Muscle of leg (tissue), 11 donors: ENCODE results near the gene IMPA2. TPM values are rescaled to one million over a fixed set of nuclear protein-coding genes. Genes with fewer than 3 reads are reported as not detected.
A peak's percentile ranks its signal among the peaks of the same experiment; 100 is the strongest.
"Not testable (repeated sequence)": the region's sequence is repeated elsewhere in the genome, so short reads cannot be mapped to it uniquely, and the experiment has no call there.

Source experiments
- DNase-seq: peaks from one replicate; pipeline ENCODE4 v3.0.0; 2013
- H3K27ac ChIP-seq: one replicate; pipeline ENCODE4 v1.5.1; 2013; ENCODE audit warnings: mild to moderate bottlenecking, low read length, control low read depth
- H3K27me3 ChIP-seq: one replicate; pipeline ENCODE4 v1.6.1; 2013; ENCODE audit warnings: low read length; ENCODE audit not compliant: control insufficient read depth, insufficient read depth
- H3K36me3 ChIP-seq: one replicate; pipeline ENCODE4 v1.6.1; 2013; ENCODE audit warnings: low read length; ENCODE audit not compliant: control insufficient read depth, insufficient read depth
- H3K4me1 ChIP-seq: one replicate; pipeline ENCODE4 v1.6.1; 2013; ENCODE audit warnings: low read length; ENCODE audit not compliant: control insufficient read depth, insufficient read depth
- H3K4me3 ChIP-seq: one replicate; pipeline ENCODE4 v1.5.1; 2013; ENCODE audit warnings: low read length, control low read depth
- H3K9me3 ChIP-seq: replicated peaks from 2 replicates; pipeline ENCODE4 v1.6.1; 2013; ENCODE audit warnings: low read depth, low read length; ENCODE audit not compliant: control insufficient read depth
- WGBS: methylation state at CpG from one replicate; pipeline ENCODE4 v1.1.5; 2013; ENCODE audit warnings: missing lambda C conversion rate; ENCODE audit not compliant: insufficient coverage; 5-methylcytosine and 5-hydroxymethylcytosine counted together
- polyA plus RNA-seq, 8 donors: library from polyadenylated mRNA; unstranded; fragments of 120-200 nt; gene quantifications; one replicate each; pipeline versions ENCODE4 v1.2.1 to v1.2.3, GENCODE V29; 2013; ENCODE audit warnings: inconsistent platforms in 1 of 8, low replicate concordance in 1 of 8; ENCODE audit not compliant: insufficient read length in 8 of 8, insufficient read depth in 1 of 8
- total RNA-seq: library from RNA; stranded (reverse); fragments of 120-200 nt; gene quantifications from one replicate; pipeline ENCODE4 v1.2.4, GENCODE V29; 2013

IMPA2 gene
- total and polyA plus RNA-seq, 9 donors = 18.0 to 31.5 (median 23.1) TPM

DNA sequence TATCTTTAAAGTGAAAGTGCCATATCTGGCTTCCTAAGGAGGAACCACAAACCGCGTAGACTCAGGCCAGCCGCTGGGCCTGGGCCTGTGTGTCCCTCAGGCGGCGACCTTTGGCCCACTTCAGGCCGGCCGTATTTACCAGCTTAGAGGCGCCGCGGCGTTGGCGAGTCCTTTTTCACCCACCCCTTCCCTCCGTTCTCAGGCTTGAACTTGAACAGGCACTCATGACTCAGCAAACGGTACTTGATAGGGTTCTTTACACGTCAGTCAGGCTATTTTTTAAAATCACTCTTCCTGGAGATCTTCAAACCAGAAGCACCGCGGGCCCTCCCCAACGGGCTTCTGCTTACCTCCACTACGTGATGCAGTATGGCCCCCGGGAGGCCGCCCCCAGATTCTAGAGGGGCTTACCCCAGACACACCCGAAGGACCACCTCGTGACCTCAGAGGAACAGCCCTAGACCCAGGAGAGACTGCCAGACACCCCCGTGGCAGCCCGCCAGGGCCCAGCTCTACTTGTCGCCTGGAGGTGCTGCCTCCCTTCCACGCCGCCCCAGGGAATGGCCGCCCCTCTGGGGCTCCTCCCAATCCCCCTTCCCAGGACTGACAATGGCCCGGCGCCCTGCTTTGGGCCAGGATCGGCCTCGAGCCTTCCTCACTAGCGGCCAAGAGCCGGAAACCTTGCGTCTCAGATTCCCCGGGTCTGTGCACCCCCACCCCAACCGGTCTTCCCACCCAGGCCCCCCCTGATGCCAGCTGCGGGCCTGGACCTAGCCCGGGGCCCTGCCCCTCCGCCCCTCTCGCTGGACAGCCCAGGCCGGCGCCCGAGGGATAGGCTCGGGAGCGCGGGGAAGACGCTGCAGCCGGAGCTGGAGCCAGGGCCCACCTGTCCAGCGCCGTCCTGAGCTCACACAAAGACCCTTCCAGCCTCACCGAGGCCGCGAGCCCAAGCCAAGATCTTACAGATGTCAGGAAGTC is 33.8 kb upstream of the IMPA2 start:
- peak; percentile 95 for DNase-seq
- Histone ChIP-seq H3K36me3 (no peaks in the 10 kb centered on the region), H3K27ac (peak overlapping the region; percentile 90), H3K4me1 (peaks cover 23% of the 10 kb centered on the region), H3K27me3 (no peaks in the 10 kb centered on the region), H3K9me3 (no peaks in the 10 kb centered on the region), H3K4me3 (peak overlapping the region; percentile 42)
- WGBS = 10% methylated on average over 44 of the region's 55 CpGs

GRCh38 chr18:11948852-11949523 is 32.3 kb upstream of the IMPA2 start:
- no peak for DNase-seq
- Histone ChIP-seq H3K27ac (no peak overlapping the region), H3K4me1 (peaks cover 23% of the 10 kb centered on the region), H3K4me3 (no peak overlapping the region), H3K36me3 (no peaks in the 10 kb centered on the region), H3K27me3 (no peaks in the 10 kb centered on the region), H3K9me3 (no peaks in the 10 kb centered on the region)
- WGBS = 71% methylated on average over 3 of the region's 6 CpGs

- Histone ChIP-seq H3K27ac (no peak overlapping the region), H3K9me3 (peaks cover 2% of the 10 kb centered on the region), H3K4me3 (no peak overlapping the region), H3K36me3 (no peaks in the 10 kb centered on the region), H3K27me3 (no peaks in the 10 kb centered on the region), H3K4me1 (peaks cover 34% of the 10 kb centered on the region)
- DNase-seq = no peak
- WGBS = 58% methylated on average over 3 of the region's 5 CpGs
Measured at GRCh38 chr18:11950824-11951223, 30.5 kb upstream of the IMPA2 start.

- 30% methylated on average over 5 of the region's 9 CpGs for WGBS
- H3K36me3 ChIP-seq = no peaks in the 10 kb centered on the region
- no peaks in the 10 kb centered on the region for H3K27me3 ChIP-seq
- H3K4me3 ChIP-seq = no peak overlapping the region
- DNase-seq = peak; percentile 76
- H3K27ac ChIP-seq = peak overlapping the region; percentile 0
- H3K9me3 ChIP-seq = peaks cover 2% of the 10 kb centered on the region
- peaks cover 34% of the 10 kb centered on the region for H3K4me1 ChIP-seq
Measured at GRCh38 chr18:11951390-11951851, 29.9 kb upstream of the IMPA2 start.

GRCh38 chr18:11953113-11953512 is 28.2 kb upstream of the IMPA2 start:
- H3K27me3 ChIP-seq = no peaks in the 10 kb centered on the region
- H3K9me3 ChIP-seq = peaks cover 2% of the 10 kb centered on the region
- H3K4me3 ChIP-seq = no peak overlapping the region
- H3K27ac ChIP-seq = no peak overlapping the region
- H3K4me1 ChIP-seq = peaks cover 22% of the 10 kb centered on the region
- WGBS = 83% methylated on average over 2 of the region's 5 CpGs
- no peaks in the 10 kb centered on the region for H3K36me3 ChIP-seq
- DNase-seq = no peak

GRCh38 chr18:11955239-11956029 is 25.9 kb upstream of the IMPA2 start:
- H3K27ac ChIP-seq = peak overlapping the region; percentile 69
- H3K9me3 ChIP-seq = peaks cover 2% of the 10 kb centered on the region
- peaks cover 22% of the 10 kb centered on the region for H3K4me1 ChIP-seq
- peak; percentile 95 for DNase-seq
- H3K36me3 ChIP-seq = no peaks in the 10 kb centered on the region
- H3K4me3 ChIP-seq = no peak overlapping the region
- 0% methylated on average over 3 of the region's 8 CpGs for WGBS
- H3K27me3 ChIP-seq = no peaks in the 10 kb centered on the region

DNA sequence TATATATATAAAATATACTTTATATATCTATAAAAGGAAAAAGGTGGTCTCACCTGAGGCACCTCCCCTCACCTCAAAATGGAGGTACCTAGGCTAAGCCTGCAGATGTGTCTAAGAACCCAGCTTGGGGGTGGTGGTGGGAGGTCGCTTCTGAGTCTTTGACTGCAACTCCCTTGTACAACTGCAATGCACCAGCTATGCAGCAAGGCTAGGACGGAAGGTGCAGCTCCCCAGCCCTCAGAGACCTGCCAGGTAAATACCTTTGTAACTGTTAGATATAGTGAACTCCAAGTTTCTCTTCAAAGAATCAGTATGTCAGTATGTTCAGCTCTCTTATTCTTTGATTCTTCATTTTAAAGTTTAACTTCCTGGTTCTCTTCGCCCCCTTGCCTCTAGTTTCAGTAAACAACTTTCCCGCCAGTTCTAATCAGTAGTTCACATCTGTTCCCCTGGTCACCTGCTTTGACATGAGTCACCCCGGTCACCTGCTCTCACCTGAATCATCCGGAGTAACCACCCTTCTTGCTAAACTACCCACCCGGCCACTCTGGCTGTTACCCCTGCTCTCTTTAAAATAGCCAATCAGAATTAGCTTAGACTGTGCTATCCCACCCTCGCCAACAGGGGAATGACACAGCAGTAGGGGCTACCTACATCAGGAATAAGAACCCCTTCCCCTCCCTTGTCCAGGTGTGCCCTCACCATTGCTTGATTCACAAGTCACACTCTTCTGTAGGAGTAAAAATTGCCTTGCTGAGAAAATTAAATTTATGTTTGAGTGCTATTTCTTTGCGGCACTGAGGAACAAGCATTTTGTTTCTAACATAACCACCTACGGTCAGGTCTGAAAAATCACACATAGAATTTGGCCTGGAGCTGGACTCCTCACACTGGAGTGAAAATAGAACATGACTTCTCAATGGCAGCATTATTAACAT is 24.7 kb upstream of the IMPA2 start:
- DNase-seq = no peak
- H3K27me3 ChIP-seq = no peaks in the 10 kb centered on the region
- H3K36me3 ChIP-seq = no peaks in the 10 kb centered on the region
- peaks cover 15% of the 10 kb centered on the region for H3K4me1 ChIP-seq
- H3K27ac ChIP-seq = no peak overlapping the region
- peaks cover 2% of the 10 kb centered on the region for H3K9me3 ChIP-seq
- 100% methylated on average over 3 of the region's 10 CpGs for WGBS
- H3K4me3 ChIP-seq = no peak overlapping the region

DNA sequence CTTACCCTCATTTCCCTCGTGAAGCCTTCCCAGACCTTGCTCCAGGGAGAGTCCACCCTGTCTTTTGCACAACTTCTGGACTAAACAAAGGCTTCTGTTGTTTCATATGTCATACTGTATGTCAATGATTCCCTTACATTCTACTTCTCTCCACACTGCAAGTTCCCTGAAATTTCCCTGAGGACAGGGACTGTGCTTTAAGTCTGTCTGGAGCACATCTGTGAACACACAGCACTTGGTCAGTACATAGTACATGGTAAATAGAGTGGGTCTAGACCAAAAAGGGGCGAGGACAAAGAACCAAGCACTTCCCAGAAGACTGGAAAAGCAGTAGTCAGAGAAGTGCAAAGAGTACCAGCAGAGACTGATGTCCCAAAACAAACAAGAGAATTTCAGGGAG is 23.7 kb upstream of the IMPA2 start:
- no peaks in the 10 kb centered on the region for H3K27me3 ChIP-seq
- DNase-seq = peak; percentile 41

DNA sequence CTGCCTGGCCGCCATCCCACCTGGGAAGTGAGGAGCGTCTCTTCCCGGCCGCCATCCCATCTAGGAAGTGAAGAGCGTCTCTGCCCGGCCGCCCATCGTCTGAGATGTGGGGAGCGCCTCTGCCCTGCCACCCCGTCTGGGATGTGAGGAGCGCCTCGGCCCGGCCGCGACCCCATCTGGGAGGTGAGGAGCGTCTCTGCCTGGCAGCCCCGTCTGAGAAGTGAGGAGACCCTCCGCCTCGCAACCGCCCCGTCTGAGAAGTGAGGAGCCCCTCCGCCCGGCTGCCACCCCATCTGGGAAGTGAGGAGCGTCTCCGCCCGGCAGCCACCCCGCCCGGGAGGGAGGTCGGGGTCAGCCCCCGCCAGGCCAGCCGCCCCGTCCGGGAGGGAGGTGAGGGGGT is 21.7 kb upstream of the IMPA2 start:
- DNase-seq, H3K27me3 ChIP-seq, H3K27ac ChIP-seq, H3K4me1 ChIP-seq, H3K36me3 ChIP-seq, H3K4me3 ChIP-seq, H3K9me3 ChIP-seq: not testable (repeated sequence)
- WGBS = 89% methylated on average over 16 of the region's 33 CpGs

More for the DNA sequence above, 23.7 kb upstream of the IMPA2 start:
- H3K4me1 ChIP-seq = peaks cover 12% of the 10 kb centered on the region
- H3K36me3 ChIP-seq = no peaks in the 10 kb centered on the region
- no peak overlapping the region for H3K27ac ChIP-seq
- H3K9me3 ChIP-seq = peaks cover 2% of the 10 kb centered on the region
- H3K4me3 ChIP-seq = no peak overlapping the region
- WGBS = 40% methylated on average over 1 of the region's 2 CpGs
